DMS53 treated with DMSO at 0.1 percent for 48 hours (cell line): Measurements from ENCODE around the gene MYCBP2.
"Not testable (repeated sequence)": the region's sequence is repeated elsewhere in the genome, so short reads cannot be mapped to it uniquely, and the experiment has no call there.

Source experiments
- DNase-seq: peaks from one replicate; lab custom pipeline; 2025; ENCODE audit not compliant: unreplicated experiment; lab: John Stamatoyannopoulos, UW

Gene MYCBP2, protein sequence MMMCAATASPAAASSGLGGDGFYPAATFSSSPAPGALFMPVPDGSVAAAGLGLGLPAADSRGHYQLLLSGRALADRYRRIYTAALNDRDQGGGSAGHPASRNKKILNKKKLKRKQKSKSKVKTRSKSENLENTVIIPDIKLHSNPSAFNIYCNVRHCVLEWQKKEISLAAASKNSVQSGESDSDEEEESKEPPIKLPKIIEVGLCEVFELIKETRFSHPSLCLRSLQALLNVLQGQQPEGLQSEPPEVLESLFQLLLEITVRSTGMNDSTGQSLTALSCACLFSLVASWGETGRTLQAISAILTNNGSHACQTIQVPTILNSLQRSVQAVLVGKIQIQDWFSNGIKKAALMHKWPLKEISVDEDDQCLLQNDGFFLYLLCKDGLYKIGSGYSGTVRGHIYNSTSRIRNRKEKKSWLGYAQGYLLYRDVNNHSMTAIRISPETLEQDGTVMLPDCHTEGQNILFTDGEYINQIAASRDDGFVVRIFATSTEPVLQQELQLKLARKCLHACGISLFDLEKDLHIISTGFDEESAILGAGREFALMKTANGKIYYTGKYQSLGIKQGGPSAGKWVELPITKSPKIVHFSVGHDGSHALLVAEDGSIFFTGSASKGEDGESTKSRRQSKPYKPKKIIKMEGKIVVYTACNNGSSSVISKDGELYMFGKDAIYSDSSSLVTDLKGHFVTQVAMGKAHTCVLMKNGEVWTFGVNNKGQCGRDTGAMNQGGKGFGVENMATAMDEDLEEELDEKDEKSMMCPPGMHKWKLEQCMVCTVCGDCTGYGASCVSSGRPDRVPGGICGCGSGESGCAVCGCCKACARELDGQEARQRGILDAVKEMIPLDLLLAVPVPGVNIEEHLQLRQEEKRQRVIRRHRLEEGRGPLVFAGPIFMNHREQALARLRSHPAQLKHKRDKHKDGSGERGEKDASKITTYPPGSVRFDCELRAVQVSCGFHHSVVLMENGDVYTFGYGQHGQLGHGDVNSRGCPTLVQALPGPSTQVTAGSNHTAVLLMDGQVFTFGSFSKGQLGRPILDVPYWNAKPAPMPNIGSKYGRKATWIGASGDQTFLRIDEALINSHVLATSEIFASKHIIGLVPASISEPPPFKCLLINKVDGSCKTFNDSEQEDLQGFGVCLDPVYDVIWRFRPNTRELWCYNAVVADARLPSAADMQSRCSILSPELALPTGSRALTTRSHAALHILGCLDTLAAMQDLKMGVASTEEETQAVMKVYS (N-terminal part only)

DNA sequence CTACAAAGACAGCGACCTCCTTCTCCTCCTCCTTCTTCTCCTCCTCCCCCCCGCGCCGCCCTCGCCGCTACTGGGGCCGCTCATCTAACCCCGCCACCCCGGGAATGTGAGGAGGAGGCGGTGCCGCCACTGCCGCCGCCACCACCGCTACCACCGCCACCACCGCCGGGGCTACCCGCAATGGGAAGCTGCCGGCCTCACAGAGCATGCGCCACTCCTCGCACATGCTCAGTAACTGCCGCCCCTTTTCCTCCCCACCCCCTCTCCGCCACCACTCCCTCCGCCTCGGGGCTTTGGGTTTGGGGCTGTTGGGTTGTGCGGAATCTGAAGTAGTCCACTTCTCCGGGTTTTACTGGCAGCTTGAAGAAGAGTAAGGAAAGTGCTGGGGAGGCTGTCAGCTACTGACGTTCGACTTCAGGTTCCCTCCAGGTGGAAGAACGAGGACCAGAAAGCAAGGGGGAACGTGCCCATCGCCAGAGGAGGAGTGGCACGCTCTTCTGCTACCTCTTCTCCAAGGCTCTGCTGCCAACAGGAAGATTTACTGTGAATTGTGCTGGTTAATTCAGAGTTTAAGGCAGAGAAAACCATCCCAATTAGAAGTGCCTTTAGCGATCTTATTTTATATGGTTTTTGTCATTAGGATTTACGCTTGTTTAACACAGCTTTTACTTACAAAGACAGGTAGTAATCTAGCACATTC, at the start of gene MYCBP2:
Gene MYCBP2, minus strand, starts transcription at position 190 of the 700 bp plus-strand sequence. CDS start 319 bp downstream, outside the sequence.
- DNase-seq: peak; percentile 42

DNA sequence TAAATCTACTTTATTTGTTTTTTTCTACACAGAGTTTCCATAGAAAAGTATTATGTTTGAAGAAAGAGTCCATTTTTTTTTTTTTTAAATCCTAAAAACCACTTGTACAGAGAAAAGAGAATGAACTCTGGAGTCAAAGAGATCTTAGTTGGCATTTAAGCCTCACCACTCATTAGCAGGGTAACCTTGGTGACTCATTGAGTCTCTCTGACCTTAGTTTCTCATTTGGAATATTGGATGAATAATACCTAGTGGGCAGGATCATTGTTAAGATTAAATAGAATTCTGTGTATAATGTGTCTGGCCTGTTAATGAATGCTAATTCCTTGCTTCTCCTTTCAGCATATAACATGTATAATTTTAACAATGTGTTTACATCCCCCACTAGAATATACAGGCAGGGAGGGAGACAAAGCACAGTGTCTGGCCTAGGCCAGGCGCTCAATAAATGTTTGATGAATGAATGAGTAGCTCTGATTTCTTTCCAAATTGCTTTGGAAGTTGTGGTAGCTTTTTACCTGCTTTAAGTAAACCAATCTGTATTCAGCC, 48.7 kb upstream of the MYCBP2 start:
- no peak for DNase-seq

DNA sequence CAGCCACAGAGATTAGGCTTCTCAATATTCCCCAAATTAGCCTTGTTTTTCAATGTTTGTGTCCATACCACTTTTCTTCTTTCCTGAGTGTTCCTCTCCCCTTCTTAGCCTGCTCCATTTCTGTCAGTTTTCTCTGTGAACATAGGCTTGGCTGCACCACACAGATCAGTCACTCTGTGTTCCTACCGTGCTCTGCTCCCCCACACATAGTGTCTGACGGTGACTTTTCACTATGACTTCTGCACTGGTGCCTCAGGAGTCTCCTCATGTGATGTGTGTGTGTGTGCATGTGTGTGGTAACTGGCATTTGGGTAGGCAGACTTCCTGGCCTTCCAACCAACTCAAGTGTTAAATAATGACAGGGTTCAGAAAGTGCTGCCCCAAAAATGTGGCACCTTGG, 47.9 kb upstream of the MYCBP2 start:
- no peak for DNase-seq

DNA sequence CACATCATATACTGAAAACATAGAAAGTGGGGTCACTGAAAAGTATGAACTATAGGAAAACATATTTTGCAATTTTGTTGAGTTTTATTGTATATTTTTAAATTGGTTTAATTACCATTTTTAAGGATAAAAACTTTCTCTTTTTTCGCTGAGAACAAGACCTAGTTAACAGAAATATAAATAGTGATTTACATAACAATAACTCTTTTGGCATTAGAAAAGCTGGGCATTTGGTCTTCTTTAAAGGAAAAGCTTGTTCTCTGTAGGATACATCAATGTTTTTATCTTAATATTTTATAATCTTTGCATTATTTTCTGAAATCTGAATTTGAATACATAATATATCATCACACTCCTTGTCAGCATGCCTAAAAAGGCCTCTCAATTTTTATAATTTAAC, 47.4 kb upstream of the MYCBP2 start:
- DNase-seq: no peak

DNA sequence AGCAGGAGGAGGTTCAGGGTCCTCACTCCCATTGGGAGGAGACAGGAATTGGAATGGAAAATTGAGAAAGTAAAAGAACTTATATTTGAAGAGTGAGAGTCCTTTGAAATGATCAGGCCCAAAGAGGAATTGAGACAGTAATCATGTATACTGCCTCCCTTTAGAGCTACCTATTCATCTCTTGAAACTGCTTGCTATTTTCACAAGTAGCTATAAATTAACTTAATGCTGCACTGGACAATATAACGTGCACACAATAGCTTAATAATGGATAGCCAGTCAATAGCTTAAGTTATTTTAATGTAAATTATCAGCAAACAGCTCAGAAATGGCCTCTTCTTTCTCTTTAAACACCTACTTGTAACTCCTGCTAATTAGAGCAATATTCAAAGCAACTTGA, 46.6 kb upstream of the MYCBP2 start:
- no peak for DNase-seq

DNA sequence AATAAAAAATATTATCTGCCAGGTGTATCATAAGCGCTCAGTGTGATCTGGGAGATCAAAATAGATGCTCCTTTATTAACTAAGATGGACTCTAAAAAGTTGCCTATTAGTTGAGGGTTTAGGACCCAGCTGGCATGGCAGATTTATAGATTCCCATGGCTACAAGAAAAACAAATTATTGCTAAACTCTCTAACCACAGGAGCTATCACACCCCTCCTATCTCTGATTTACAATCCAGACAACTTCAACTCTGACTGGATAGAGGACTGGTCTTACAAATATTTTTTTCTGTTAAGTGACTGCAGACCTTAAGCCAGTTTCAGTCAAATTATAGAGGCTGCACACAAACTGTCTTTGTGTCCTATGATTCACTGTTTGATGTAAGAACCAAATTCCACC, 45.4 kb upstream of the MYCBP2 start:
- no peak for DNase-seq

DNA sequence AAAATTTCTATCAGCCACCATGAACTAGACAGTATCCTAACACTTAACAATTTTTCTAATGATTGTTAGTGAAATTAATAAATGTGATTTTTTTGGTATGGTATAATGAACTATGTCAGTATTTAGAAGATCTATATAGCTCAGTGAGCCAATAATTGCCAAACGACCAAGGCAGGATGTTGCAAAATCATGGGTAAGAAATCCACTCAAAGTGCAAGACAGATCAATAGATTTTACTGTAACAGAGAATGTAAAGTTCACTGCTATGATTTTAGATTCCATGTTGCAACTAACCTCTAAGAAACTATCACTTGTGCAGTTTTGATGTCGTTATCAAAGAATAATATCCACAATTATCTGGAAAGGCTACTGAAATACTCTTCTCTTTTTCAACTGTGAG, 44.0 kb upstream of the MYCBP2 start:
- no peak for DNase-seq

DNA sequence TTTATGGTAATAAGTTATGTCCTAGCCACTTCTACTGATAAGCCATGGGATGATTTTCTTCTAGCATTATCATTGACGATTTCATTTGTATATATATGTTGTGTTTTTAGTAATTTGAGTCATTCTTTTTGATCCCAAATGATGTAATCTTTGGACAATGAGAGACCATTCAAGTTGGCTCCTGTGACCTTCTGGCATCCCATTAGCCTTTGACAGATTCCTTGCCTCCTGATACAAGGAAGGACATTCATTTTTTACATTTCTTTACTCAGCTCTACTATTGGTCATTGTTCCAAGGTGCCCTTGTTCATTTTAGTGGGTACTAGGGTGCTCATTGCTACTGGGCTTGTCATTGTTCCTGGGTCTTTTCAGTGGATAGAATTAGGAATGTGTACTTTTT, 35.3 kb upstream of the MYCBP2 start:
- DNase-seq: no peak

DNA sequence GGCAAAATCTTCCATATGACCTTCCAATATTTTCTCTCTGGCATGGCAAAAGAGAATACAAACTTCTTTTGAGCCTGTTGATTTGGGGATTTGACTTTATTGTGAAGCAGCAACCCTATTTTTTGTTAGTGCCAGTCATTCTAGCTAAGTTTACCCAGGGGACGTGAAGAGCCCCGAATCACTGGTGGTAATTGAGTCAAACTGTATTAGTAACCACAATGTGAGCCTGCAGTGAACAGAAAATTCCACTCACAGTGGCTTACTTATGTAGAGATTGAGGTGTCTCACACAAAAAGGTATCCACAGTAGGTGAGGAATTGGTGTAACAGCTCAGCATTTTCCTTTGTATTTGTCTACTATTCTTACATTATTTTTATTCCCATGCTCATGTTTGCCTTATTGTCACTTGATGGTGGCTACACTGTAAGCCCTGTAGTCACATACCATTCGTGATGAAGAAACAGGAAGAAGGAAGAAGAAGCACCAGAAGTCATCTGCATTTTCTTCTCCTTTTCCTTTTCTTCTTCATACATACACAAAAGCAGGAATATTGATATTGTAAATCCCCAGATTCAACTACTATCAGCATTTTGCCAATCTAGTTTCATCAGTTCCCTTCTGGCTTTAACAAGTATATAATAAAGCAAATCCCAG, 33.3 kb upstream of the MYCBP2 start:
- no peak for DNase-seq

DNA sequence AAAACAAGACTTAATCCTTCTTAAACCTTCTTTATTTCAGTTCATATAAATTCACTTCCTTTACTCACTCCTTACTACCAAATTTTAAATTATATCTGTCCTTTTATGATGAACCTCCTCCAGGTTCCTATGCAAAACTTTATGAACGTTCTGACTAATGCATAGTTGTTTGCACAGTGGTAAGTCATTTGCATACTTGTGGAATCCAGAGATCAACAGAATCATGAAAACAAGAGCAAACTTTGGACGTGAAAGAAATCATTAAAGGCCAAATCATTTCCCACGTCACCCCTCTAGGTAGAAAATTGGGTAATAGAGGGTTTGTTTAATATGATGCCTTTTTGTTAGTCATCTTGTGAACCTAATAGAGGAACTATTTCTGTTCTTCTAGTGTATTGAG, 32.3 kb upstream of the MYCBP2 start:
- no peak for DNase-seq

DNA sequence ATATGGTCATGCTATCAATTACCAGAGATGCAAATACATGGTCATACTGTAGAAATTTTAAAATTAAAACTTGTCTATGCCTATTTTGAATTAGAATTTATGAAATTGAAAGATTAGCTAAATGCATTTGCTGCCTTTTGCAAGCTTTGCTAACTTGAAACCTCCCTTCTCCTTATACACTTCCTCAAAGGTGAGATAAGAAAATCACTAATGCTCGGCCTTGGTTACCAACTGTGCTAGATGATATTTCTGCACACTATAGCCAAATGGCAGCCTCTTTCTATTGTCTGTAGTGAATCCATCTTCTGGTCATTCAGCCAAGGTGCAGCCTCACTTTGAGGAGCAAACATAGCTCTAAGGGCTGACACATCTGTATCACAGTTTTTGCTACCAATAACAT, 31.1 kb upstream of the MYCBP2 start:
- DNase-seq: no peak

DNA sequence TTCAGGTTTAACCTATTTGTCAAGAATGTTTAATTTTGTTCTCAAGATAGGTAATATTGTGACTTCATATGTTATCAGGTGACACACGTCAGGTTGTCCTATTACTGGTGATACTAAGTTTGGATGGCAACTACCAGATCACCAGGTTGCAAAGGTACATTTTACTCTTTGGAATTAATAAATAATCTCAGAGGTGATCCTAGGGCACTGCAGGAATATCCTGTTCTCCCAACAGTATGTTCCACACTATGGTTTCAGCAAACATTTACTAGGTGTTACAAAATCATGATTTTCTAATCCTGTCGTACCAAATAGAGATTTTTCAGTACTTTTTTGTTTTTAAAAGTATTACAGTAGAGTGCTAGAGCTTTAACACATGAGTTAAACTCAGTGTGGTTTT, 29.3 kb upstream of the MYCBP2 start:
- DNase-seq: no peak

DNA sequence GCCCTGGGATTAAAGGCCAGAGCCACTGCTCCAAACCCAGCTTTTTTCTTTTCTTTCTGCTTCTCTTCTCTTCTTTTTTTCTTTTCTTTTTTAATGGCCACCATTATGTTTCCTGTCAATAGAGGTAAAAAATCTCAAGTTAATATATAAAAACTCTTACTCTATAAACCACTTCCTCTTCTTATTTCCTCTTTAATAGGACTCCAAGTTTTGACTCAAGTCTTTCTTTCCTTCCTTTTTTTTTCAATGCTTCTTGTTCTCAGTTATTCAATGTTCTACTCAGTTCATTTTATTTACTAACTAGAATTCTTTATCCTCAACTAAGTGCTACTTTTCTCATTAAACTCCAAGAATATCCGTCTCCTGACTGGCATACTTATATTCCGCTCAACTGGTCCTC, 27.1 kb upstream of the MYCBP2 start:
- DNase-seq: no peak

DNA sequence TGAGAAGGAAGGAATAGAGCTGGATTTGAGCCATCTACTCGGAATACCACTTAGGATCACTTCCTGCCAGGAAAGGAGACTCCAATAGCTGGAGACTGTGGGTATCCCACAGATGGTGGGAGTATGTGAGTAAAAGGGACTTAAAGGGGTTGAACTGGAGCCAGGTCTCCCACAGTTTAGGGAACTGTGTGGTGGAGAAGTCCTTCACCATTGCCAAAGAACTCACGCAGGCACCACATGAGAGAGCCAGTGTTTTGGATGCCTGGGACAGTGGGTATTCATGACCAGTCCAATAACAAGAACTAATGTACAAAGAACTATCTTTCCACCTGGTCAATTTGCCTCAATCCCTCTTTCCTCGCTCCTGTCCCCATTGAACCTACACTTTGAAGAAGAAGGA, 24.4 kb upstream of the MYCBP2 start:
- no peak for DNase-seq

DNA sequence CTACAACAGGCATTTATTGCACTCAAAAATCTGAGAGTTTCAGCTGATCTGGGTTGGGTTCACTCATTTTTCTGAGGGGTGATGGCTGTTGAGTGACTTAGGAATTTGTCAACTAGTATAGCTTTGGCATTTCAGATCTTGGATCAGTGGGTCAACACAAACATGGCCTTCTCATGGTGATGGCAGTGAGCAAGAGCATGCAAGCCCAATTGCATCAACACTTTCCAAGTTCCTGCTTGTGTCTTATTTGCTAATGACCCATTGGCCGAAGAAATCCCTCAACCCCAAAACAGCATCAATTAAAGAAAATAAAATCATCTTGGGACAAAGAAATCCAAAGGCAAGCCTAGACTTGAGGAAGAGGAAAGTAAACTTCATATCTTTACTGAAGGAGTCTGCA, 23.9 kb upstream of the MYCBP2 start:
- no peak for DNase-seq

DNA sequence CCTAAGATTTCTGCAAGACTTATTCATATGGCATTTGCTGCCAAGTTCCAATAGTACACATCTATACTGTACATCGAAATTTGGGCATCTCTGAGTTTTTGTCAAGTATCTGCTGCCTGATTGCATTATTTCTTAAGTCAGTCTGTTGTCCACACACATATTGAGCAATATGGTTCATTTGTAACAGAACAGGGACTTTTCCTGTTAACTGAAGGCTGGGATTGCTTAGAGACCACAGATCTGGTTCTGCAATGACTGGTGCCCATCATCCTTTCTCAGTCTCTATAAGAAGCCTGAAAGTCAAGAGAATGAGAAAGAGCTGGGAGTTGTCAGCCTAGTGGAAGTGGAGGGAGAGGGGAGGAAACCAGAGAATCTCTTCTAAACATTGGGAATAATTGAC, 22.5 kb upstream of the MYCBP2 start:
- no peak for DNase-seq

DNA sequence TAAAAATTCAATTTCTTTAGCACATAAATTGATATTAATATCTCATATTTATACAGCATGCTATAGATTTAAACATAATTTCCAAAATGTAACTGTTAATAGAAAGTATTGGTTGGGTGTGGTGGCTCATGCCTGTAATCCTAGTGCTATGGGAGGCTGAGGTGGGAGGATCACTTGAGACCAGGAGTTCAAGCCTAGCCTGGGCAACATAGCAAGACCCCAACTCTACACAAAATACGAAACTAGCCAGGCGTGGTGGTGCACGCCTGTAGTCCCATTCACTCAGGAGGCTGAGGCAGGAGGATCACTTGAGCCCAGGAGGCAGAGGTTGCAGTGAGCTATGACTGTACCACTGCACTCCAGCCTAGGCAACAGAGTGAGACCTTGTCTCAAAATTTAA, 20.5 kb upstream of the MYCBP2 start:
- DNase-seq: not testable (repeated sequence)

DNA sequence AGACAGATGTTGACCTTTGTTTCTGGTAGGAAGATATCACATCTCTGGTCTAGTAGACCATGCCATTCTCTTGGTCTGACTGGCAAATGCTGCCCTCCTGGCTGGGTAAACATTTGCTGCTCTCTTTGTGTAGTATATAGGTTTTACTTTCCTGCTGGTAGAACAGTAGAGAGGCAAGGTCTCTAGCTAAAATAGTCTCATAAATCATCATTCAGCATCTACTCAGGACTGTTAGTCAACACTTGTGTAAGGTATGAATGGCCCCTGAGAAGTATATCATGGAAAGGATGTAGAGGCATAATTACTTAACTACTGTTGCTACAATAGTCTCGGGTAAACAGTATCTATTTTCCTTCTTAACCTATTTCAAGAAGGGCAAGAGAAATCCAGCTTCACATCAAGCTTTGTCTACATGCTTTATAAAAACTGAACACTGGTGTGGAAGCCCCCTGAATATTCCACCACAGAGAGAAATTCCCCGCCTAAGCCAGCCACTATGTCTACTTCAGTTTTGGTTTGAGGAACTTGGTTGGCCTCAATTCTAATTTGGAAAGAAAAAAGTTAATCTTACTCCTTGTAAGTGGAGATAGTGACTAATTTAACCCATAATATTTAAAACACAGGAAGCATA, 18.4 kb upstream of the MYCBP2 start:
- peak; percentile 28 for DNase-seq

DNA sequence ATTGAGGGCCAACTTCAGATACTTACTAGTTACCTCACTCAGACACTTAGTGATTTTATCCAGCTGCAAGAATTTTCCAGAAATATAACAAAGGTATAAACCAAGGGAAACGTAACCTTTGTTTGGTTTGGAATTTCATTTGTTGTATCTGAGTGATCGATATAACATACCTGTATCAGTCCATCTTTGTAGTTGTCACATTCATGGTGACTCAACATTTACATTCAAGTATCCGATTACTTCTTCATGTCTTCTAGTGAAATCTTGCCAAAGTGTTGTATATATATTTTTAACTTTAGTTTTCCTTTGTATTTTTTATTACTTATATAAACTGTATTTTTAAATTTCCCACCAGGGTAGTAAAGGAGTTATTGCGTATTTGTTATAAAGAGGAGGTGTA, 16.9 kb upstream of the MYCBP2 start:
- DNase-seq: no peak

DNA sequence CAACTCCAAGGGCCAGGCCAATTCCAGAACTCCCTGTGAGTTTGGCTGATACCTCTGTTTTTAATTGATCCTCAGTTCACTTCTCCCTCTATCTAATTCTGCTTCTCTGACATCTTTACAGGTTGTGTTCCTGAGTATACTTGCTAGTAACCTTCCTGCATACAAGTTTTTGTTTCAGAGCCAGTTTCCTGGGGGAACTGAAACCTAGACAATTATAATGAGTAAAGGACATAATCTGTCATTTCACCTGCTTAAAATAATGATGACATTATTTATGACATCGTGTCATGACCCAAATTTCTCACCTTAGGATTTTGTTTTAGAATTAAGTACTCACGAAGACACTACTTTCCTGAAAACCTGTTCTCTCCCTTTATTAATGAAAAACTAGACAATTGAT, 12.5 kb upstream of the MYCBP2 start:
- no peak for DNase-seq
